KBM-7 (cell line): ENCODE measurements around the gene TMEM185B.

ENCODE experiments used
- DNase-seq: peaks from one replicate; pipeline ENCODE4 v3.0.0-alpha.2; 2015
- in situ Hi-C: fragments of 300-500 bp; cut with MboI; formaldehyde crosslinking; loops from 2 replicates; pipeline ENCODE4 v1.14.3; 2020; ENCODE audit warnings: low sequenced_read_pairs, low pct_unique_long_range_greater_than_20kb, mixed read lengths

The TMEM185B gene

DNA sequence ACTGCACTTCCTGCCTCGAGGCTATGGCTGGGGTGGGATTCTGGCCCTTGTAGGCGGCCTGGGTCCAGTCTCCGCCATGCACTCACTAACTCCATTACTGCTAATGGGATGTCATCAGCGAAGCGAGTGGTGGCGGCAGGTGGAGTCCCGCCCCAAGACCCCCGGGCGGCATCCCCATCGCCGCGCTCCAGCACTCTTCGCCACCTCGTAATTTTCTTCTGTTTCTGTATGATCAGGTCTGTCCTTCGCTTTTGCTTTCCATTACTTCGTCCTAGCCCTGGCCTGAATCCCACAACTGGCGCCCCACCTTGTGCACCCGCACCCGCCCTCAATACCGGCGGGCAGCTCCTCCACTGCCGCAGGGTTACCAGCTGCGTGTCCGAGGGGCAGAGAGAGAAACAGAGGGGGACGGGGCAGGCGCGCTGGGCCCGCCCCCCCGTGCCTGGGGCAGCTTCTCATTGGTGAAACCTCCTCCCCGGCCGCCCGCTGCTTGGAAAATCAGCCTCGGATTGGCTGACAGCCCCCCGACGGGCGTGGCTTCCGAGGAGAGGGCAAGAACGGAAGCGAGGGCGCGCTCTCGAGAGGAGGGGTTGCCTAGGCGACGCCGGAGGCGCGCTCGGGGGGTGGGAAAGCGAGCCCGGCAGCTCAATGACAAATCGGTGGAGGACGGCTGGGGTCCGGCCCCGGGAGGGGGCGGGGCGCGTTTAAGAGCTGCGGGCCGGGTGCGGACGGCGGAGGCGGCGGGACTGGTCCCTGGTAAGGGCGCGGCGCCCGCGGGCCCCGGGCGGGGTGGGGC, 29.2 kb upstream of the TMEM185B start, which contains the start of gene RALB:
RALB (plus strand) TSS at position 628 of the 796 bp plus-strand sequence. CDS start 25,813 bp downstream, outside the sequence.
- in situ Hi-C loops, result no loop called here
- peak; percentile 99 for DNase-seq

GRCh38 chr2:120251880-120252224, 28.7 kb upstream of the TMEM185B start:
- in situ Hi-C loops, result no loop called here
- DNase-seq, result no peak

GRCh38 chr2:120251078-120251477, 27.9 kb upstream of the TMEM185B start:
- no peak for DNase-seq
- in situ Hi-C loops, result no loop called here

DNA sequence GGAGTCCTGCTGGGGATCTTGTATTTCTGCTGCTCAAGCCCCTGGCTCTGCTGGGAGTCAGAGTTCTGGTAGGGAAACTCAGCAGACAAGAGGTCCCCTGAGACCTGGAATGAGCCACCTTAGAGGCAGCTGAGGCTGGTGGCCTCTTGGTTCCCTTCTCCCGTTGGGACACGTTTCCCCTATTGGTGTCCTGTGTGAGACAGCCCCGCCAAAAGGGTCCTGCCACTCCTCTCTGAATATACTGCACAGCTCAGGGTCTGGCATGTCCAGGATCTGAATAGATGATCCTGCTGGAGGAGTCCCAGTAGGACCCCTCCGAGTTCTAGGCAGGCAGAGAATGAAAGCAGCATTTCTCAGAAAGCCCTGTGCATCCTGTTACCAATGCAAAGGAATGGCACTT, 27.4 kb upstream of the TMEM185B start:
- in situ Hi-C loops, result no loop called here

DNA sequence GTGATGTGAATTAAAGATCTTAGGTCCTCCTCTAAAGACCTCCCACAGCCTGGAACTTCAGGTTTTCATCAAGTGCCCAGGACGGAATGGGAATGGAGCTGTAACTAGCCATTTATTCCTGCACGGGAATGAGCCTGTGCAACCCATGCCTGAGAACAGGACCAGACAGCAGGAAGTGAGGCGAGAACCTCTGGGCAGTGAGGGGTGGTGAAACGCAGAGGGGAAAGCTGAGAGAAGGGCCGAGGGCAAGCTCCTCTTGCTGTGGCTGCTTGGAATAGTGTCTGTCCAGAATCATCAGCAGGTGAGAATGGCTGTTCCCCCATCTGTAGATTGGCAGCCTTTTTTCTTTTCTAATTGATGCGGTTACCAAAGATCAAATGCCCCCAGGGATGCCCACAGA, 24.7 kb upstream of the TMEM185B start:
- in situ Hi-C loops, result no loop called here
- DNase-seq, result no peak

More for the DNA sequence above, 27.4 kb upstream of the TMEM185B start:
- no peak for DNase-seq

DNA sequence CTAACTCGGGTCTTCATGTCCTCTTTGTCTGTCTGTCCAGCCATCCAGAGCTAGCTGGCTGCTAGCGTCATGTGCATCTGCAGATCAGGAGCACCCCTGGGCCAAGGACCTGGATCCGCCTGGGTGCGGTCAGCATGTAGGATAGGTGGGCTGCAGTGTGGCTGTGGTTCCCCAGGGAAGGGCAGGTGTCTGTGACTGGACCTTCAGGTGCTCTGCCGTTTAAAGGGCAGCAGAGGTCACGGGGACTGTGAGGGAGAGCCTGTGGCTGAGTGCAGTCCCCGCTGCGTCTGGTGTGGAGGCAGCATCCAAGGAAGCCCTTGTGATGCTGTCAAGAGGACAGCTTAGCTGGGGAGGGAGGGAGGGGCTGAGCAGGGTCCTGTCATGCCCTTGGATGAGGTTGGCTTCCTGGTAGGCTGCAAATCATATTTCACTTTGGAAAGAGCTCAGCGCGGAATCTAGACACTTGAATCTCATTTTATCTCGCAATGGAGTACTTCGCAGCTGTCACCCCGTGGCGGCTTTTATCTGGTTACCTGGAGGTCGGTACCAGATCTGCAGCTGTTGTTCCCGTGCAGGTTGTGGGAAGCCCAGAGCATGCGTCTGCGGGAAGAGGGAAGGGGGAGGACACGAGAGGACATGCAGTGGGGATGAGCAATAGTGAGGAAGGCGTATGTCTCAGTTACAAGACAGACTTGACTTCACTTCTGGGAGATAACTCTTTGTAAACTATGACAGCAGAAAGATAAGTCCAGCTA, 23.5 kb upstream of the TMEM185B start:
- in situ Hi-C loops, result no loop called here
- DNase-seq, result no peak

DNA sequence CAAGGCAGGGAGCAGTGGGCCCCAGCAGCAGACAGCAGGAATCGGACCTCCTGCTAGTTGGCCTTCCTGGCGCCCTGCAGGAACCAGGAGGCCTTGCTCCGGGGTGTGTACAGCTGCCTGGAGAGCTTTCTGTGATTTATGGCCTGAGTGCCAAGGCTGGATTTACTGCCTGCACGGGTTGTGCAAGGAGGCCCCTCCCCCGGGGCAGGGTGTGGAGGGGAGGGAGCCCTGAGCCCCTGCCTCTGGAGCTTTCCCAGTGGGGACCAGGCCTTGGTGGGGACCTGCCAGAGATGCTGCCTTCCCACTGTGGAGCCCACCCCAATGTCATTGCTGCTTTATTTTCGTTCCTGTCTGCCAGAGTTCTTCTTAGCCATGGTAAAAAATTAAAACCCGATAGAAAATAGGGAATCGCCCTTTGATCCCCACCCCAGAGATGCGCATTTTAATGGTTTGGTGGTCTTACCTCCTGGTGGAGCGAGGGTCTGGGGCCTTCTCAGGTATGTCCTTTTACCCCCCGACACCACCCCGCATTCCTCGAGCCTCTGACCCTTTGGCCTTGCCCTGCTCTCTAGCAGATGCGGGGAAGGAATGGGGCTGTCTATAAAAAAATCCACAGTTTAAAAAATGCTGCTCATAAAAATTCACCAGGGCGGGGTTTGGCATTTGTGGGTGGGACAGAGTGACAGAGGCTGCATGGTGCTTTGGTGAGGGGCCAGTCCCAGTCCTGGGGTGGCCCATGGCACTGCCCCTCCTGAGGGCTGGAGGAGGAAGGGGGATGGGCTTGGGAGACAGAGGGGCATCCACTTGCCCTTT, 22.5 kb upstream of the TMEM185B start:
- in situ Hi-C loops, result no loop called here
- DNase-seq, result no peak

GRCh38 chr2:120244656-120245519, 21.7 kb upstream of the TMEM185B start:
- DNase-seq, result no peak
- in situ Hi-C loops, result no loop called here

GRCh38 chr2:120243875-120244553, 20.8 kb upstream of the TMEM185B start:
- in situ Hi-C loops, result no loop called here
- DNase-seq, result no peak

DNA sequence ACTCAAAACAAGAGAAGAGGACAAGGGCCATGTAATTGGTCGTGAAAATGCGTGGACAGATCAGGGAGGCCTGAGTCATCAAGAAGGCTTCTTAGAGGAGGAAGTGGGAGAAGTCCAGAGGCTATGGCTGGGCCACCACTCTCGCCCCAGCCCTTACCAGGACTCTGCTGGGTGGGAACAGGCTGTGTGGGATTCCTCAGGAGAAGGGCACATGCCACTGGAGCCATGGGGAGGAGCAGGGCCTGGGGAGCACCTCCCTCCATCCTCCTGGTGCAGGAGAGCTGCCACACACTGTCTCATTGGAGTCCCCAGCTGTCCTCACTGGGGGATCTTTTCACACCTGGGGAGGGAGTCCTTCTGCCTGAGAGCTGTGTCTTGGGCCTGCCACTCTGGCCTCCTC, 20.0 kb upstream of the TMEM185B start:
- in situ Hi-C loops, result no loop called here
- DNase-seq, result no peak

GRCh38 chr2:120241684-120242083, 18.5 kb upstream of the TMEM185B start:
- DNase-seq, result no peak
- in situ Hi-C loops, result no loop called here

GRCh38 chr2:120240901-120241429, 17.8 kb upstream of the TMEM185B start:
- no peak for DNase-seq
- in situ Hi-C loops, result no loop called here

DNA sequence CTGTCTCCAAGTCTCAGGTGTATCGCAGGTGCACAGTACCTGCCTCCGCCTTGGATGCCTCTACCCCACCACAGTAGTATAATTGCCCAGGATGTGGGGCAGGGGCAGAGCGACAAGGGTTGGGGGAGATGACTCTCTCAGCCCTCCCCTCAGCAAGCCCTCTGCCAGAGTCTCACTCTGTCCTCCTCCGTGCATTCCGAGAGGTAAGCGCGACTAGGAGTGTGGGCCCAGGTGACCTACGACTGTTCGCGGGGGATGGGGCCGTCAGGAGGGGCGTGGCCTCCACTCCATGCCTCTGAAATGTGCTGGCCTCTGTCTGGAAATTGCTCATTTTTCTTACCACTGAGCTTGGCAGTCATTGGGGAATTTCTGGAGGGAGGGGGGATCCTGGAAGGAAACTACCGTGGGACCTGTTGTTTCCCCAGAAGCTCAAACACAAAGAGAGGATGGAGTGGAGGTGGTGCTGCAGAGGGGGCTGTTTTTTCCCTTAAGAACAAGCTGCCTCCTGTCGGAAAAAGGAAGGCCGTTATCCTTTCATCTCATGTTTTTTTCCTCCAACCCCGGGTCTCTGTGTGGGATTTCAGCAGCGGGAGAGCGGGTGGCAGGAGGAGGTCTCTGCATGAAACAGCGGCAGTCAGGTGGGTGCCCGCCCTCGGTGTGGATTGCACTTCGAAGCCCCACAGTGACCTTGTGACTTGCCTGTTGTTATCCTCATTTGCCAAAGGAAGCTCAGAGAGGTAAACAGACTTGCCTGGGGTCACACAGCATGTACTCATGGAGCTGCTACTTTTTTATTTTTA, 16.5 kb upstream of the TMEM185B start:
- no peak for DNase-seq
- in situ Hi-C loops, result no loop called here

GRCh38 chr2:120238728-120239487, 15.7 kb upstream of the TMEM185B start:
- DNase-seq, result no peak
- in situ Hi-C loops, result no loop called here

- no peak for DNase-seq
- in situ Hi-C loops, result no loop called here
These were observed 14.3 kb upstream of the TMEM185B start for GRCh38 chr2:120237491-120237902.

DNA sequence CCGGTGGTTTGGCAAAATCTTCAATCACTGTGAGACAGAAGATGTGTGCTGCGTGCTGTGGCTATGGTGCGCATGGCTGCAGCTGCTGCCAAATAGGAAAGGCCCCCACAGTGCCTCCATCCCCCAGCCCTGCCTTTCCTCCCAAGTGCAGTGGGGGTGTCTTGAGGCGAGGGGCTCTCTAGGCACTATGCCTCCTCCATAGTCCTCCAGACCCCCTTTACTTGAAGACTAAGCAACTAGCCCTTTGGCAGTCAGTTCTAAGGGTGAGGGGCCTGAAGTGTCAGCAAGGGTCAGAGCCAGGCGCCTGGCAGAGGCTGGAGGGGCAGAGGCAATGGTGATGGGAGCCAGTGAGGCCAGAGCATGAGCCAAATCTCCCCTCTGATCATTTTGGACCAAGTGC, 13.6 kb upstream of the TMEM185B start:
- in situ Hi-C loops, result no loop called here
- DNase-seq, result no peak

DNA sequence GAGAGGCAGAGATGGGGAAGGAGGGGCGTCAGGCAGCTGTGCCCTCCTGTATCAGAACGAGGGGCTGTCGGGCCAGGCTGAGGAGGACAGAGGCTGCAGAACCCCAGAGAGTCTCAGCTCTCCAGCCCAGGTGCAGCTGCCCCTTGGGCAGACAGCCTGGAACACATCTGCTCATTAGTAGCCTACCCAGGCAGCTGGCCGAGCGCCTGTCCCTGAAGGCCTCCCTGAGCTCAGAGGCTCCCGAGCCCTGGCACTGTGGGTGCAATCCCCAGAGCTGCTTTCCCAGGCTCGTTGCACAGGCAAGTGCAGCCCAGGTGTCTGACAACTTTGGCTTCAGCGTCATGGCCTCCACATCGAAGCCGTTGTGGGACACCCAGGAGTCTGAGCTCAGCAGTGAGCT, 13.1 kb upstream of the TMEM185B start:
- DNase-seq, result no peak
- in situ Hi-C loops, result no loop called here
